Inflammatory macrophage (primary cell): ENCODE results near the gene PROCA1.
A peak's percentile ranks its signal among the peaks of the same experiment; 100 is the strongest.
"Not testable (repeated sequence)": the region's sequence is repeated elsewhere in the genome, so short reads cannot be mapped to it uniquely, and the experiment has no call there.

Experiments used
- DNase-seq, 2 donors: peaks; one replicate each; pipeline ENCODE4 v3.0.0-alpha.2; 2020 to 2022

Gene PROCA1

GRCh38 chr17:28725660-28726225 lies 14.1 kb upstream of the PROCA1 start:
- DNase-seq, result peak; percentile 39 to 59

- DNase-seq, result no peak
Measured at GRCh38 chr17:28725166-28725659, 13.5 kb upstream of the PROCA1 start.

GRCh38 chr17:28724500-28725165 lies 12.9 kb upstream of the PROCA1 start:
- no peak for DNase-seq

GRCh38 chr17:28723836-28724499 lies 12.3 kb upstream of the PROCA1 start:
- DNase-seq, result not testable (repeated sequence)

GRCh38 chr17:28723159-28723835 lies 11.6 kb upstream of the PROCA1 start:
- no peak for DNase-seq

- no peak for DNase-seq
Measured at GRCh38 chr17:28722417-28723158, 10.9 kb upstream of the PROCA1 start.

GRCh38 chr17:28720997-28721329 lies 9.3 kb upstream of the PROCA1 start:
- DNase-seq, result not testable (repeated sequence)

GRCh38 chr17:28720247-28720996 lies 8.7 kb upstream of the PROCA1 start:
- DNase-seq, result peak in 1 of 2 donors; percentile 30

GRCh38 chr17:28719021-28719433 lies 7.3 kb upstream of the PROCA1 start:
- no peak for DNase-seq

- DNase-seq, result no peak
Measured at GRCh38 chr17:28718333-28719020, 6.8 kb upstream of the PROCA1 start.

GRCh38 chr17:28717578-28718332 lies 6.1 kb upstream of the PROCA1 start, which contains the start of gene RAB34:
Gene RAB34 (minus strand): TSS chr17:28717868. CDS start chr17:28717266, 602 bp downstream.
- peak; percentile 35 to 43 for DNase-seq

GRCh38 chr17:28716740-28717577 lies 5.3 kb upstream of the PROCA1 start:
- DNase-seq, result no peak

GRCh38 chr17:28715217-28715616 lies 3.5 kb upstream of the PROCA1 start:
- no peak for DNase-seq

GRCh38 chr17:28714281-28714680 lies 2.6 kb upstream of the PROCA1 start:
- DNase-seq, result no peak

GRCh38 chr17:28712705-28713415 lies 1.2 kb upstream of the PROCA1 start:
- DNase-seq, result no peak

- DNase-seq, result peak; percentile 69 to 82
Measured at GRCh38 chr17:28712032-28712704, 480 bp upstream of the PROCA1 start.

- peak; percentile 83 for DNase-seq
Measured at GRCh38 chr17:28710861-28711722, 596 bp downstream of the PROCA1 start.
